ENCODE results near the gene ERC2. TPM values are rescaled to one million over a fixed set of nuclear protein-coding genes. Genes with fewer than 3 reads are reported as not detected.

The ERC2 gene
- total and polyA plus RNA-seq, 9 donors = 0.52 to 2.0 (median 0.82) TPM

DNA sequence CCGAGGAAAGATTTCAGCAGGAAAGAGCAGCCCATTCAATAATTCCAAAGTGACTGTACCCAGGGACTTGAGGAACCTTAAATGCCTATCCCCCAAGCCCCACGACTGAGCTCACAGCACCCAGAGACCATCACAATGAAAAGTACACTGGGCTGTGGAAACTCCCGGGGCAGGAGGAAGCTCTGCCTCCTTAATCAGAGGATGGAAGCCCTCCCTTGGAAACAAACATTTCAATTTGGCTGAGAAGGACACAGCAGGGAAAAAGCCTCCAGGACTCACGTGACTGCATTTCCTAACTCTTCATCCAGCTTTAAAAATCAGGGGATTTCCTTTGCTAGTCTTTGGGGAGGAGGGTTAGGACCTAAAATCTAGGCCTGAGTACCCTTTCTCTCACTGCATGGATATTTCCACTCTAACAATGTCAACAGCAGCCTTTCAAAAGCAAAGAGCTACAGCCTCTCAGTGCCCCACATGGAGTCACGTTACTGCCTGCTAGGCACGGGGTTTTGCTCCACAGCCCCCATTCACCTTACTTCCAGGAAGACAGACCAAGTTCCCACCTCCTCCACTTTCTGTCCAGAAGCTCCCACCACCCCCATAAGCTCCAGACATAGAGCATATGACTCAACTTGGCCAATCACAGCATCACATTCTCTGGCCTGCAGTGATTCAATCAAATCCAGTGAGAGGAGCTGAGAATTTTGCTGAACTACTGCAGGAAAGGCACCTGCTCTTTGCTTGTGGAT is 912.2 kb downstream of the ERC2 start:
- H3K36me3 ChIP-seq (ENCODE audit: control insufficient read depth, insufficient read depth, low read length) = no peaks in the 10 kb centered on the region
- WGBS (ENCODE audit: insufficient coverage) = 39% methylated on average over 4 of the region's 6 CpGs
- H3K9me3 ChIP-seq (replicated peaks; ENCODE audit: control insufficient read depth, low read depth, low read length) = no peaks in the 10 kb centered on the region
- no peak overlapping the region for H3K4me3 ChIP-seq (ENCODE audit: low read length)
- DNase-seq = peak; percentile 75
- H3K4me1 ChIP-seq (ENCODE audit: control insufficient read depth, insufficient read depth, low read length) = peaks cover 28% of the 10 kb centered on the region
- peak overlapping the region; percentile 15 for H3K27ac ChIP-seq (ENCODE audit: low read length)
- H3K27me3 ChIP-seq (ENCODE audit: control insufficient read depth, insufficient read depth, low read length) = peaks cover 2% of the 10 kb centered on the region

DNA sequence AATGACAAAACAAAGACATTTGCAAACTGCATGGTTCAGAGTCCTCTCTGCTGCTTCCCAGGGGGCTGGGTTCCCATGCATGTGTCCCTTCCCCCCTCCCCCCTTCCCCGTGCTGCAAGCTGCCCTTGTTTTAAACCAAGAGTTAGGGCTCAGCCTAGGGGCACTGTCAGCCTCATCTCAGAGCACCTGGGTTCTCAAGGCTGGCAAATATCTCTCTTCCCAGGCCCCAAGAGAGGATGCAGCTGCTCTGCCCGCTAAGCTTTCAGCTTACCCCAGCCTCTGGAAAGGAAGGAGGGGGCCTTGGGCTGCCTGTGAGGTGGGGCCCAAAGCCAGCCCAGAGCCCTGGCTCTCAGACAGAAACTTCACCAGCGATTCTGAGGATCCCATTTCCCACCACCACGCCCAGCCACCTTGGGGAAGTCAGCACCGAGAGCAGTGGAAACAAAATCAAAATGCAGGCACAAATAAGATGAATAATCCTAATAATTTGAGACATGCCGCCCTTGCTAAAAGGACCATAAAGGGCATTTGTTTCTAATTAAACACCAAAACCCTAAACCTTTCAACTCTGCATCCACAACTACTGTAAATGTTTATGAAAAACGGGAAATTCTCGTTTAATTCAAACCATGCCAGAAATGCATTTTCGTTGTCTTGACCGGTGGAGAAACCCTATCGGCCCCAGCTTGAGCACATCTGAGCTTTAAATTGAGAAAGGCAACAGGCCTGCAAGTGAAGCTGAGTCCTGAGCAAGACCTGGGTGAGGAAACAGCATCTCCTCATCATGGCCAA is 913.4 kb downstream of the ERC2 start:
- Histone ChIP-seq H3K9me3 (replicated peaks; ENCODE audit: control insufficient read depth, low read depth, low read length) (no peaks in the 10 kb centered on the region), H3K36me3 (ENCODE audit: control insufficient read depth, insufficient read depth, low read length) (no peaks in the 10 kb centered on the region), H3K27me3 (ENCODE audit: control insufficient read depth, insufficient read depth, low read length) (peaks cover 2% of the 10 kb centered on the region), H3K4me1 (ENCODE audit: control insufficient read depth, insufficient read depth, low read length) (peaks cover 28% of the 10 kb centered on the region), H3K27ac (ENCODE audit: low read length) (no peak overlapping the region), H3K4me3 (ENCODE audit: low read length) (no peak overlapping the region)
- DNase-seq = peak; percentile 39
- 28% methylated on average over 4 of the region's 11 CpGs for WGBS (ENCODE audit: insufficient coverage)

DNA sequence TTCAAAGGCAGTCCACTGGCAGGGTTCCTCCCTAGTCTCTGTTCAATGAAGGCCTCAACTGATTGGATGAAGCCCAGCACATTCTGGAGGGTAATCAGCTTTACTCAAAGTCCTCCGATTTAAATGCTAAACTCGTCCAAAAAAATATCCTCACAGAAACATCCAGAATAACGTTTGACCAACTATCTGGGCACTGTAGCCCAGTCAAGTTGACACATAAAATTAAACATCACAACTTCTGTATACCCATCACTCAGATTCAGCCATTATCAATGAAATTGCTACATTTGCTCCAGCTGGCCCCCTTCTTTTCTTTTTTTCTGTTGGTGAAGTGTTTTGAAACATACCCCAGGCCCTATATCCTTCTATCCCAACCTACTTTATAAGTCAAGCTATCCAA is 916.6 kb downstream of the ERC2 start:
- 92% methylated on average over 3 of the region's 3 CpGs for WGBS (ENCODE audit: insufficient coverage)
- Histone ChIP-seq H3K27ac (ENCODE audit: low read length) (no peak overlapping the region), H3K9me3 (replicated peaks; ENCODE audit: control insufficient read depth, low read depth, low read length) (no peaks in the 10 kb centered on the region), H3K27me3 (ENCODE audit: control insufficient read depth, insufficient read depth, low read length) (peaks cover 4% of the 10 kb centered on the region), H3K4me1 (ENCODE audit: control insufficient read depth, insufficient read depth, low read length) (peaks cover 28% of the 10 kb centered on the region), H3K36me3 (ENCODE audit: control insufficient read depth, insufficient read depth, low read length) (no peaks in the 10 kb centered on the region), H3K4me3 (ENCODE audit: low read length) (no peak overlapping the region)
- no peak for DNase-seq

DNA sequence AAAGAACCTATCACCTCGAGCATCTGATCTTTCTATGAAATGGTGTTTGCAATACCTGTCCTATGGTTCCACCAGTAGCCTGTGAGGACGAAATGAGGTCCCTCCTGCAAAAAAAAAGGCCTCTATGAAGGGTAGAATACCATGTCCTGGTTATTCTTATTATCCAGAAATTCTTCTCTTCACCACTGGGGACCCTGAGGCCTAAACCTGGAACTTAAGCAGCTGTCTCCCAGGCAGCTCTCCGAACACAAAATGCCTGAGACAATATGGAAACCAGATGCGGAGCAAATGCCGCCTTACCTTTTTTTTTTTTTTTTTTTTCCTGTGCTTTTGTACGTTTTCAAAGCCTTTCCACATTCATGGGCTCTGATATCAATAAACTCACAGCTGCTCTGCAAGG is 919.1 kb downstream of the ERC2 start:
- no peak overlapping the region for H3K4me3 ChIP-seq (ENCODE audit: low read length)
- H3K4me1 ChIP-seq (ENCODE audit: control insufficient read depth, insufficient read depth, low read length) = peaks cover 9% of the 10 kb centered on the region
- H3K27me3 ChIP-seq (ENCODE audit: control insufficient read depth, insufficient read depth, low read length) = peaks cover 2% of the 10 kb centered on the region
- no peaks in the 10 kb centered on the region for H3K9me3 ChIP-seq (replicated peaks; ENCODE audit: control insufficient read depth, low read depth, low read length)
- H3K36me3 ChIP-seq (ENCODE audit: control insufficient read depth, insufficient read depth, low read length) = no peaks in the 10 kb centered on the region
- no CpG with 5 or more reads among the region's 6 CpGs for WGBS (ENCODE audit: insufficient coverage)
- DNase-seq = peak; percentile 85
- no peak overlapping the region for H3K27ac ChIP-seq (ENCODE audit: low read length)

DNA sequence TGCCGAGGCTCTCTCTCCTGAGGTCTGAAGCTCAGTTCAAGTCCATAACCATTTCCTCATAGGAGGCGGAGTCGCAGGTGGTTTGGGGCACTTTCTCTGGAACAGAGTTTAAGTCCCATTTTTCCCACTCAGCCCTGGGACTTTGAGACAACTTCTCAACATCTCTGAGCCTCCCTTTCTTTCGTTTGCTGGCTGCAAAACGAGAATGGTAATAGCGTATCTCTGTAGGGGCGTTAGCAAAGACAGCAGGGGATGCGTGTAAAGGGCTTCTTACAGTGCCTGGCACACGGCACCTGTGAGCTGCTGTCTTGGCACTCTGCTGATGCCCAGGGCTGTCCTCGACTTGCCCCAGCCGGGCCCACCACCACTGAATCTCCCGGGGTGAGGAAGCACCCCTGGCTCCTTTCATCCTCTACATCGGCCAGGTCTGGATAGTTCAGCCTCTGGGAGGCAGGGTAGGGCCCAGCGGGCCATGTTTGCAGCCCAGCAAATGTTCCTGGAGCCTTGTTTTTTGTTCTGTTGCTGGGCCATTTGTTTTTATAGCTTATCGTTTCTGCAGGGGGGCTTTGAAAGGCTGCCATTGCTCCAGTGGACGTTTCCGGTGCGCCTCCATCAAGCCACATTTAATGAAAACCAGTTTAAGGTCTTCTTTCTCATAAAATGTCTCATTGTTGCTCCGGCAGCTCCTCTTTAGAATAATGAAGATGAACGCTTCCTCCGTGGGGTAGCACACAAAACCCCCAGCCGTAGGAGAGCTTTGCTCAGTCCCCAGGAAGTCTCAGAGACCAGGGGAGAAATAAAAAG is 921.2 kb downstream of the ERC2 start:
- no peak overlapping the region for H3K4me3 ChIP-seq (ENCODE audit: low read length)
- WGBS (ENCODE audit: insufficient coverage) = 49% methylated on average over 15 of the region's 22 CpGs
- H3K36me3 ChIP-seq (ENCODE audit: control insufficient read depth, insufficient read depth, low read length) = no peaks in the 10 kb centered on the region
- peaks cover 11% of the 10 kb centered on the region for H3K4me1 ChIP-seq (ENCODE audit: control insufficient read depth, insufficient read depth, low read length)
- no peaks in the 10 kb centered on the region for H3K9me3 ChIP-seq (replicated peaks; ENCODE audit: control insufficient read depth, low read depth, low read length)
- H3K27ac ChIP-seq (ENCODE audit: low read length) = no peak overlapping the region
- peaks cover 2% of the 10 kb centered on the region for H3K27me3 ChIP-seq (ENCODE audit: control insufficient read depth, insufficient read depth, low read length)
- no peak for DNase-seq

DNA sequence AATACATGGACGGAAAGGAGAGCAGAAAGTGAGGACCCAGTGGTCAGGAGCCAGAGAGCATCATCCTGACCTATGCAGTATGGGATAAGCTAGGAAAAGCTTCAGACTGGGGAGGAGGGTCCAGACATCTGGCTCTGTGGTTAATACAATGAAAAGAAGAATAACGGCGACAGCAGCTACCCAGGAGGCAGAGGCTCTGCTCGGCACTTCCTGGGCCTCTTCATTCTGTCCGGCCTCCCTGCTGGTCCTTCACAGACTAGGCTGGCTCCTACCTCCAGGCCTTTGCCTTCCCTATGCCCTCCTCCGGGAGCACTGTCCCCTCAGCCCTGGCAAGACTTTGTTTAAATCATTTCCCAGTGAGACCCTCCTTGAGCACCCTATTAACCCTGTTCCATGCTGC is 922.3 kb downstream of the ERC2 start:
- Histone ChIP-seq H3K36me3 (ENCODE audit: control insufficient read depth, insufficient read depth, low read length) (no peaks in the 10 kb centered on the region), H3K27me3 (ENCODE audit: control insufficient read depth, insufficient read depth, low read length) (peaks cover 2% of the 10 kb centered on the region), H3K4me3 (ENCODE audit: low read length) (no peak overlapping the region), H3K9me3 (replicated peaks; ENCODE audit: control insufficient read depth, low read depth, low read length) (no peaks in the 10 kb centered on the region), H3K27ac (ENCODE audit: low read length) (no peak overlapping the region), H3K4me1 (ENCODE audit: control insufficient read depth, insufficient read depth, low read length) (peaks cover 11% of the 10 kb centered on the region)
- DNase-seq = no peak
- WGBS (ENCODE audit: insufficient coverage) = 58% methylated on average over 6 of the region's 6 CpGs

DNA sequence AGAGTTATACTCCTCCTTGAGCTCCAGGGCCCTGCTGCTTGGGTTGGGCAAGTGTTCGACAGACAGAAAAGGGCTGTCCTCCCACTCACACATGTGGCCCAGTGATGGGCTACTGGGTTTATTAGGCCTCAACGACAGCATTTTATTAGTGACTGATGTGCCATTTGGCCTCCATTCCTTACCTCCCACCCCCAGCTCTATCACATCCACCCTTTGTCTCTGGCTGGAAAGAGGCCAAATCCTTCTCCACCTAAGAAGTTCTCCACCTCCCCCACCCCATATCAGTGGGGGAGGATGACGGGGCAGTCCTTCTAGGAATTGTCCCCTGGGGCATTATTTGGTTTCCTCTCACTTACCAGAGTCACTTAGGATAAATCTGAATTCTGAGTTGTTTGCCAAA is 924.0 kb downstream of the ERC2 start:
- peaks cover 2% of the 10 kb centered on the region for H3K27me3 ChIP-seq (ENCODE audit: control insufficient read depth, insufficient read depth, low read length)
- DNase-seq = no peak
- H3K4me3 ChIP-seq (ENCODE audit: low read length) = no peak overlapping the region
- no peak overlapping the region for H3K27ac ChIP-seq (ENCODE audit: low read length)
- peaks cover 11% of the 10 kb centered on the region for H3K4me1 ChIP-seq (ENCODE audit: control insufficient read depth, insufficient read depth, low read length)
- 33% methylated on average over 2 of the region's 3 CpGs for WGBS (ENCODE audit: insufficient coverage)
- H3K9me3 ChIP-seq (replicated peaks; ENCODE audit: control insufficient read depth, low read depth, low read length) = no peaks in the 10 kb centered on the region
- no peaks in the 10 kb centered on the region for H3K36me3 ChIP-seq (ENCODE audit: control insufficient read depth, insufficient read depth, low read length)

DNA sequence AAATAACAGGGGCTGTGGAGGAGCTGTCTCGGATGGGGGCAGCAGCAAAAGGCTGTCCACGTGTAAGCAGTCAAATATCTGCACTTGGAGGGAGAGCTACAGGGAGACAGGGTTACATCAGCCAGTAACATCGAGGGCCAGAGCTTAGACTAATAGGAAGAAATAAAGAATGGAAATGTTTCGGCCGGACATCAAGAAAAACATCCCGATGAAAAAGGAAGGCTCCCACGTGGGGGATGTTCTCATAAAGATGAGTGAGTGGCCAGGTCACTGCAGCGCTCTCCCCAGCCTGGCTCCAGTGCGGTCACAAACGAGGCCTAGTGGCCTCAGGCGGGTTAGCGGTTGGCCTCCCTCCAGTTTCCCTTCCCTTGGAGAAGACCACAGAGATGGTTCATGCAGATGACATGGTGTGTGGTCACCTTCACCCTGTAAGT is 925.1 kb downstream of the ERC2 start:
- peak; percentile 48 for DNase-seq
- H3K9me3 ChIP-seq (replicated peaks; ENCODE audit: control insufficient read depth, low read depth, low read length) = no peaks in the 10 kb centered on the region
- H3K36me3 ChIP-seq (ENCODE audit: control insufficient read depth, insufficient read depth, low read length) = no peaks in the 10 kb centered on the region
- H3K4me1 ChIP-seq (ENCODE audit: control insufficient read depth, insufficient read depth, low read length) = peaks cover 11% of the 10 kb centered on the region
- WGBS (ENCODE audit: insufficient coverage) = 59% methylated on average over 8 of the region's 12 CpGs
- H3K27me3 ChIP-seq (ENCODE audit: control insufficient read depth, insufficient read depth, low read length) = peaks cover 2% of the 10 kb centered on the region
- H3K4me3 ChIP-seq (ENCODE audit: low read length) = no peak overlapping the region
- H3K27ac ChIP-seq (ENCODE audit: low read length) = no peak overlapping the region

DNA sequence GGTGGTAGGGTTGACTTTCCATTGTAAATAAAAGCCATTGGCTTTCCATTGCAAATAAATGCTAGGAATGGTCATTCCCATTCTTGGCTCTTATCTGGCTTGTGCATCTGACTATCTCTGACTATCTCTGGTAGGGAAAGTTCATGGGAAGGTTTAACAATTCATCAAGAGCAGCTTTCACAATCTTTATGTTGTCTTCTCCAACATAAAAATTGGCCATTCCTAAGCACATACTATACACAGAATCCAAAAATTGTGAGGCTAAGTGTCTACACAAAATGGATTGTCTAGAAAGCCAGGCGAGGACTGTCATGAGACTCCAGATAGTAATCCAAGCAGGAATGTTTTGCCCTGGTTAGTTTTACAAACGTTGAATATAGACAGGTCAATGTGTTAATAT is 926.8 kb downstream of the ERC2 start:
- Histone ChIP-seq H3K9me3 (replicated peaks; ENCODE audit: control insufficient read depth, low read depth, low read length) (no peaks in the 10 kb centered on the region), H3K4me1 (ENCODE audit: control insufficient read depth, insufficient read depth, low read length) (peaks cover 6% of the 10 kb centered on the region), H3K27me3 (ENCODE audit: control insufficient read depth, insufficient read depth, low read length) (no peaks in the 10 kb centered on the region), H3K4me3 (ENCODE audit: low read length) (no peak overlapping the region), H3K36me3 (ENCODE audit: control insufficient read depth, insufficient read depth, low read length) (no peaks in the 10 kb centered on the region), H3K27ac (ENCODE audit: low read length) (no peak overlapping the region)
- WGBS (ENCODE audit: insufficient coverage) = no CpG with 5 or more reads among the region's 2 CpGs
- DNase-seq = no peak

DNA sequence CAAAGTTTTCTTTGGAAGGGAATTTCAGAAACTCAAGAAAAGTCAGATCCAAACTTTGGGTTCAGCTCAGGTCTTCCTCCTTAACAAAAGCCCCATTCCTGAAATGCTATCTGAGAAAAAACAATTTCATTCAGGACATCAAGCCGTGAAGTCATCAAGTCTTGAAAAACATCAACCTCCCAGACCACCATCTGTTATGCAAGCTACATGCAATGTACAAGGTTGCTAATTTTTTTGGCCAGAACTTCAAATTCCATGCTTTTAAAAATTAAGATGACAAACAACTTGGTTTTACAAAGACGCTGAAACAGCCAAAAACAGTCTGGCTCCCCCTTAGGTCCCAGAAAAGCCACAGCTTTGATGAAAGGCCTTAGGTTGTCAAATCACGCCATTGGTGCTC is 927.3 kb downstream of the ERC2 start:
- Histone ChIP-seq H3K27ac (ENCODE audit: low read length) (no peak overlapping the region), H3K4me3 (ENCODE audit: low read length) (no peak overlapping the region), H3K4me1 (ENCODE audit: control insufficient read depth, insufficient read depth, low read length) (peaks cover 6% of the 10 kb centered on the region), H3K27me3 (ENCODE audit: control insufficient read depth, insufficient read depth, low read length) (no peaks in the 10 kb centered on the region), H3K9me3 (replicated peaks; ENCODE audit: control insufficient read depth, low read depth, low read length) (no peaks in the 10 kb centered on the region), H3K36me3 (ENCODE audit: control insufficient read depth, insufficient read depth, low read length) (no peaks in the 10 kb centered on the region)
- 71% methylated on average over 1 of the region's 3 CpGs for WGBS (ENCODE audit: insufficient coverage)
- no peak for DNase-seq

Data from muscle of leg (tissue), 11 donors.